ENCODE data around the gene IL1R1. TPM values are rescaled to one million over a fixed set of nuclear protein-coding genes. Genes with fewer than 3 reads are reported as not detected.

Gene IL1R1
- total RNA-seq, 4 donors from 2014 or later, result 41.5 to 157 (median 56.6) TPM

GRCh38 chr2:102197389-102198137 lies 55.0 kb downstream of the IL1R1 start:
- H3K27me3 ChIP-seq, result no peaks in the 10 kb centered on the region
- TF ChIP-seq POLR2A (IDR thresholded peaks at IDR 0.05; ENCODE audit: low read depth) (no peak), CTCF (IDR thresholded peaks at IDR 0.05) (no peak), POLR2AphosphoS5 (IDR thresholded peaks at IDR 0.05) (no peak), EP300 (IDR thresholded peaks at IDR 0.05) (no peak)
- DNase-seq (ENCODE audit: extremely low spot score), result no peak
- intact Hi-C loops (cut with DNase I), result no loop called here
- no peaks in the 10 kb centered on the region for H3K9me3 ChIP-seq
- no peak overlapping the region for H3K27ac ChIP-seq (replicated peaks in 1 of 4)
- no peak overlapping the region for H3K4me3 ChIP-seq
- no peaks in the 10 kb centered on the region for H3K36me3 ChIP-seq
- WGBS, result 82% methylated on average over 5 of the region's 5 CpGs
- no peaks in the 10 kb centered on the region for H3K4me1 ChIP-seq

GRCh38 chr2:102200539-102200938 lies 58.0 kb downstream of the IL1R1 start:
- Histone ChIP-seq H3K4me1 (no peaks in the 10 kb centered on the region), H3K4me3 (no peak overlapping the region), H3K27me3 (no peaks in the 10 kb centered on the region), H3K27ac (replicated peaks in 1 of 4) (no peak overlapping the region), H3K9me3 (peaks cover 0 to 7% (median 0%) of the 10 kb centered on the region in 4 donors), H3K36me3 (no peaks in the 10 kb centered on the region)
- WGBS, result 100% methylated on average over 1 of the region's 1 CpG
- no peak for DNase-seq (ENCODE audit: extremely low spot score)
- intact Hi-C loops (cut with DNase I), result no loop called here
- TF ChIP-seq EP300 (IDR thresholded peaks at IDR 0.05) (no peak), POLR2AphosphoS5 (IDR thresholded peaks at IDR 0.05) (no peak), POLR2A (IDR thresholded peaks at IDR 0.05; ENCODE audit: low read depth) (no peak), CTCF (IDR thresholded peaks at IDR 0.05) (no peak)

GRCh38 chr2:102204638-102205037 lies 62.1 kb downstream of the IL1R1 start:
- Histone ChIP-seq H3K27me3 (no peaks in the 10 kb centered on the region), H3K4me3 (no peak overlapping the region), H3K9me3 (peaks cover 0 to 7% (median 0%) of the 10 kb centered on the region in 4 donors), H3K36me3 (no peaks in the 10 kb centered on the region), H3K4me1 (no peaks in the 10 kb centered on the region), H3K27ac (replicated peaks in 1 of 4) (no peak overlapping the region)
- DNase-seq (ENCODE audit: extremely low spot score), result no peak
- intact Hi-C loops (cut with DNase I), result no loop called here
- no peak for TF ChIP-seq CTCF (IDR thresholded peaks at IDR 0.05)
- TF ChIP-seq POLR2AphosphoS5 (IDR thresholded peaks at IDR 0.05), result no peak
- no peak for TF ChIP-seq POLR2A (IDR thresholded peaks at IDR 0.05; ENCODE audit: low read depth)
- TF ChIP-seq EP300 (IDR thresholded peaks at IDR 0.05), result no peak

GRCh38 chr2:102206666-102207341 lies 64.3 kb downstream of the IL1R1 start:
- Histone ChIP-seq H3K27me3 (no peaks in the 10 kb centered on the region), H3K4me3 (no peak overlapping the region), H3K36me3 (no peaks in the 10 kb centered on the region), H3K9me3 (peaks cover 0 to 7% (median 0%) of the 10 kb centered on the region in 4 donors), H3K4me1 (no peaks in the 10 kb centered on the region), H3K27ac (replicated peaks in 1 of 4) (no peak overlapping the region)
- 86% methylated on average over 4 of the region's 5 CpGs for WGBS
- DNase-seq (ENCODE audit: extremely low spot score), result no peak
- intact Hi-C loops (cut with DNase I), result no loop called here
- no peak for TF ChIP-seq EP300 (IDR thresholded peaks at IDR 0.05)
- TF ChIP-seq CTCF (IDR thresholded peaks at IDR 0.05), result no peak
- TF ChIP-seq POLR2A (IDR thresholded peaks at IDR 0.05; ENCODE audit: low read depth), result no peak
- no peak for TF ChIP-seq POLR2AphosphoS5 (IDR thresholded peaks at IDR 0.05)

Measured in esophagus muscularis mucosa (tissue), 4 donors.